Ishikawa (cell line): Measurements from ENCODE around the gene ZZZ3.

Experiments used
- CEBPB ChIP-seq: IDR thresholded peaks from 2 replicates; pipeline ENCODE4 v1.6.1; 2012
- EGR1 ChIP-seq: IDR thresholded peaks from 2 replicates; pipeline ENCODE4 v1.6.1; 2012
- EP300 ChIP-seq: IDR thresholded peaks from 2 replicates; pipeline ENCODE4 v1.6.1; 2012; ENCODE audit warnings: borderline replicate concordance
- FOXM1 ChIP-seq: IDR thresholded peaks from 2 replicates; pipeline ENCODE4 v1.6.1; 2012; ENCODE audit warnings: low read depth, borderline replicate concordance
- MAX ChIP-seq: IDR thresholded peaks from 2 replicates; pipeline ENCODE4 v1.6.1; 2012
- NFIC ChIP-seq: IDR thresholded peaks from 2 replicates; pipeline ENCODE4 v1.6.1; 2012
- RAD21 ChIP-seq: IDR thresholded peaks from 2 replicates; pipeline ENCODE4 v1.6.1; 2012; ENCODE audit warnings: low read depth
- REST ChIP-seq: IDR thresholded peaks from 2 replicates; pipeline ENCODE4 v1.6.1; 2012; ENCODE audit warnings: low read depth, mild to moderate bottlenecking
- YY1 ChIP-seq: IDR thresholded peaks from 2 replicates; pipeline ENCODE4 v1.6.1; 2012; ENCODE audit warnings: low read depth
- ZBTB7A ChIP-seq: IDR thresholded peaks from 2 replicates; pipeline ENCODE4 v1.6.1; 2012; ENCODE audit warnings: low read depth
- TF ChIP-seq, protein P1 (sequence below): IDR thresholded peaks from 2 replicates; pipeline ENCODE4 v1.6.1; 2012

- TF ChIP-seq YY1 (no peak), CEBPB (no peak), REST (no peak), NFIC (no peak), MAX (no peak), ZBTB7A (no peak), EGR1 (no peak), RAD21 (no peak), FOXM1 (no peak), EP300 (no peak)
- TF ChIP-seq, protein P1, sequence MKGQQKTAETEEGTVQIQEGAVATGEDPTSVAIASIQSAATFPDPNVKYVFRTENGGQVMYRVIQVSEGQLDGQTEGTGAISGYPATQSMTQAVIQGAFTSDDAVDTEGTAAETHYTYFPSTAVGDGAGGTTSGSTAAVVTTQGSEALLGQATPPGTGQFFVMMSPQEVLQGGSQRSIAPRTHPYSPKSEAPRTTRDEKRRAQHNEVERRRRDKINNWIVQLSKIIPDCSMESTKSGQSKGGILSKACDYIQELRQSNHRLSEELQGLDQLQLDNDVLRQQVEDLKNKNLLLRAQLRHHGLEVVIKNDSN: no peak
Observed at GRCh38 chr1:77649127-77649526, 33.3 kb downstream of the ZZZ3 start.
